Measurements from ENCODE around the gene NBEAL2.

NBEAL2 gene

DNA sequence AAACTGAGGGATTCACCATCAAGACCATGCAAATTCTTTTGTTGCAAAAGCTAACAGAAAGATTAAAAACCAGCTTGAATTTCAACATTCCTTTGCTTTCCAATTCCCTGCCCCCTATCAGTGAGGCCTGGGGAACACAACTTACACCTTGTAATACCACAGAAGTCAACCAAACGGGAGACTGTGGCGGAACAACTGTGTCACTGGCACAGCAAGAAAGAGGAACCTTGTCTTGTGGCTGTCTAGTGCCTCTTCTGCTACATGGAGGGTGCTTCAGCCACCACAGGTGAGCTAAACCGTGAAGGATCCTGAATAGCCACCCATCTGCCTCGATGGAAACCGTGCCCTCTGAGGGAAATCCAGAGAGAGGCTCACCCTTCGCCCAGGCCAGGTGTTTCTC is 14.3 kb upstream of the NBEAL2 start:
- DNase-seq, result no peak

DNA sequence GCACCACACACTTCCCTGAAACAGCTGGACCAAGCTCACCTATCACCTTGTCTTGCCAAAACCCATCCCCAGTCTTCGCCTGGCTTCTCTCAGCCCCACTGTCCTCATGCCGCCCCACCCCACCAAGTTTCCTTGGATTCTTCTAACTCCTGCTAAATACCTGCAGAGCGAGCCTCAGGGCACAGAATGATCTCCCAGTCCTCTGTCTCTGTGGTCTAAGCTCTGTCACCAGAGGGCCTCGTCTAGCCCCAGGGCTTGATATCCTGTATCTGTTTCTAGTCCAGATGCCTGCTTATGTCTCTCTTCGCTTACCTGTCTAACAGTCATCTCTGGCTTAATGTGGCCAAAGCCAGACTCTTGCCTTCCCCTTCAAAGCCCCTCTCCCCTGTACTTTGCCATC is 12.7 kb upstream of the NBEAL2 start:
- DNase-seq, result no peak

DNA sequence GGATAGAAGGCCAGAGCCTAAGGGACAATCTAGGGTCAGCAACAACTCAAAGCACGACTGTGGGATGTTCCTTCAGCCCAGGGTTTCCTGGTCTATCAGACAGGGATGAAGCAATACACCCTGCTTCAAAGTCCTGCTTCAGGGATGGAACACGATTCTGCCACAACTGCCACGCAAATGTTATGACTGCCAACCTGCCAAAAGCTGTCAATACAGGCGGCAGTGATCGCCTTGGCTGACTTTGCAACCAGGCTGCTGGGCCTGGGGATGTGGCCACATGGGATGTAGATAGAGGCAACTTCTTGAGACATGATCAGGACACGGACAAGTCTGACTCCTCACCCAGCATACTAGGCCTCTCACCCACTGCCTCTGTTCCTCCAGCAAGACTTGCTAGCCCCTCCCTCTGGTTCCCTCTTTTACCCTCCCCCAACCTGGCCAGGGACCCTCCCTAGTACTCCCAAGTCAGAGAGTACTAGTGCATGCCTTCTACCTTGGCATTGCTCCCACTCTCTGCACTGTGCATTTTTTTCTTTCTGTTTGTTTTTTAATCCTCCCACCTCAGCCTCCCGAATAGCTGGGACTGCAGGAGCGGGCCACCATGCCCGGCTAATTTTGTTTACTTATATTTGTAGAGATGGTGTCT is 10.6 kb upstream of the NBEAL2 start:
- no peak for DNase-seq

DNA sequence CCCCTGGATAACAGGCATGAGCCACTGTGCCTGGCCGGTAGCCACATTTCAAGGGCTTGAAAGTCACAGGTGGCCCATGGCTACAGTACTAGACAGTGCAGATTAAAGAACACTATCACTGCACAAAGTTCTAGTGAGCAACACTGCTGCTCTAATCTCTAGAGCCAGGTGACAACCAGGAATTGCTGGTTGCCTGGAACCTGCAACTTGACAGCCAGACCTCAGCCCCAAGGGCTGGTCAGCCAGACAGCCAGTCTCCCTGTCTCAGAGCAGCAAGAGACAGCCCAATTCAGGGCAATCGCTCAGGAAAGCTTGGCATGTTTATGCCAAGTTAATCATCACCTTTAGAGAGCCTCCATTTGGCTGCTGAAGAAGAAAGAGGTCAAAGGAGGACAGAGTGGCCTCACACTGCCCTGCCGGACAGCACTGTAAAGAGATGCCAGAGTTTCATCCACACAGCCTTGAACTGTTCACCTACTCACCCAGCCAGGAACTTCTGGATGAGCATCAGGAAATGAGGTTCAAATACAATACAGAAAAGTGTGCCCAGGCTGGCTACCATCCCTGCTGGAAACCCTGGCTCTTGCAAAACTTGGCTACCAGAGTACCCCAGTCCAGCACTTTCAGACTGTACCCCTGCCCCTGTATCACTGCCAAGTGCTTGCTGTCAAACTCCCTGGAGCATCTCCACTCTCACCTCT is 8.9 kb upstream of the NBEAL2 start:
- DNase-seq, result no peak

DNA sequence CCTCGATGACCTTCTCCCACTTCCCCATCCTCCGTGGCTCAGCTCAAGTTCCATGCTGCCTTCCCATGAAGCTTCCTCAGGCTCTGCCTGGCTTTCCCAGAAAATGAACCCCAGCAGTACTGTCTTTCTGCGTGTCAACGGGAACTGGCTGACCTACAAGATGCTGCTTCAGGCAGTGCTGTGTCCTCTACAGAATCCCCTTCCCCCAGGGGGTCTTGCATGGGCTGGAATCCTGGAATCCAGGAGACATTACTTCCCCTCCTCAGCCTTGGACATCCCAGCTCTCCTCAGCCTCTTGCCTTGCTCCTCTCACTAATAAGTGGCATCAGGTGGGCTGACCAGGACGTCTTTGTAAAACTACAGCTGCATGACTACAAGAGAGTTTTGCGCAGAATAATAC is 8.3 kb upstream of the NBEAL2 start:
- no peak for DNase-seq

DNA sequence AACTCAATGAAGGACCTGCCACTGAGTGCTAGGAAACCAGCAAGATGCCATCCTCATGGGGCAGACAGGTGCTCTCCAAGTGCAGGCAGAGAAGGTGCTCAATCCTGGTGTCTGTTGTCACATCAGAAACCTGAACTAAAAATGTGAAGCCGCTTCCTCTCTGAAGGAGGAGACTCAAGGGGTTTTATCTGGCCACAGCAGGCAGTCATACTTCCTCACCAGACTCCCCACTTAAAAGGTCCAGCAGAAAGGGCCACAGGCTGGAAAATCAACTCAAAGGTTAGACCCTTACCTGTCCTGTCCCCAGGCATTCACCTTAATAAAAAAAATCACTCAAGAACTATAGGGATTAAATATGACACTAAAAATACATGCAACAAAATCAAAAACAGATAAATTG is 7.7 kb upstream of the NBEAL2 start:
- DNase-seq, result no peak

DNA sequence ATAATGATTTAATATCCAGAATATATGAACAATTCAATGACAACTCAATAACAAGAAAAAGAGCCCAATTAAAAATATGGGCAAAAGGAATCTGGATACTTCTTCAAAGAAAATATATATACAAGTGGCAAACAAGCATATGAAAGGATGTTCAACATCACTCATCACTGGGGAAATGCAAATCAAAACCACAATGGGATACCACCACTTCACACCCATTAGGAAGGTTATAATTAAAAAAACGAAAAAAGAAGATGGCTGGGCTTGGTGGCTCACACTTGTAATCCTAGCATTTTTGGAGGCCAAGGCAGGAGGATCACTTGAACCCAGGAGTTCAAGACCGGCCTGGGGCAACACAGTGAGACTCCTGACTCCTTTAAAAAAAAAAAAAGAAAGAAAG is 7.1 kb upstream of the NBEAL2 start:
- DNase-seq, result no peak

DNA sequence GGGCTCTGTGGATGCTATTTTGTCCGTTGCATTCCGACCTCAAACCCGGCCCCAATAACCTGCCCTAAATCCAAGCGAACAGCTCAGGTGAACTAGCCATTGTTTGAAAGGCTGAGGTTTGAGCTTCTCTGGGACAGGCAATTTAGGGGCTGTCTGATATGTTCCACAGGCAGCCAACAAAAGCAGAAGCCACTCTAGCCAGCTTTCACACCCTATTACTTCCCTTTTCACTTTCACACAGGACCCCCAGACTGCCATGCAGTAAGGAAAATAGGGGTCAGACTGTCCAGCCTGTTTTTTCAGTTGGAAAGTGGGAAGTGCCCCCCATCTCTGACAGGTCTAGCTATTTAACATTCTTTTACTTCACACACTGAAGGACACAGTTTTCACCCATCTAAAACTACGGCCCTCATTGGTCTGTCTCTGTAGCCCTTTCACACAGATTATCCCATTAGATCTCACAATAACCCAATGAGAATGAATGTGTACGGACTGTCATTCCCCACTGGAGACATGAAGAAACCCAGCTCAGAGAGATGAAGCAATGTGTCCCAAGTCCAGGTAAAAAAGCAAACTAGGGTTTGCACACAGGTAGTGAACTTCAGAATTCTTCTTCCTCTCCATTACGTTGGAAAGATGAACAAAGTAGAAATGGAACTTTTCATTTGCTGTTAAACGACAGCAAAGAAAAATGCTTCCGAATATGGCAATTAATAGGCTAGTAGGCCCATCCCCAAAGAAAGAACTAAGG is 4.9 kb upstream of the NBEAL2 start:
- DNase-seq, result no peak

DNA sequence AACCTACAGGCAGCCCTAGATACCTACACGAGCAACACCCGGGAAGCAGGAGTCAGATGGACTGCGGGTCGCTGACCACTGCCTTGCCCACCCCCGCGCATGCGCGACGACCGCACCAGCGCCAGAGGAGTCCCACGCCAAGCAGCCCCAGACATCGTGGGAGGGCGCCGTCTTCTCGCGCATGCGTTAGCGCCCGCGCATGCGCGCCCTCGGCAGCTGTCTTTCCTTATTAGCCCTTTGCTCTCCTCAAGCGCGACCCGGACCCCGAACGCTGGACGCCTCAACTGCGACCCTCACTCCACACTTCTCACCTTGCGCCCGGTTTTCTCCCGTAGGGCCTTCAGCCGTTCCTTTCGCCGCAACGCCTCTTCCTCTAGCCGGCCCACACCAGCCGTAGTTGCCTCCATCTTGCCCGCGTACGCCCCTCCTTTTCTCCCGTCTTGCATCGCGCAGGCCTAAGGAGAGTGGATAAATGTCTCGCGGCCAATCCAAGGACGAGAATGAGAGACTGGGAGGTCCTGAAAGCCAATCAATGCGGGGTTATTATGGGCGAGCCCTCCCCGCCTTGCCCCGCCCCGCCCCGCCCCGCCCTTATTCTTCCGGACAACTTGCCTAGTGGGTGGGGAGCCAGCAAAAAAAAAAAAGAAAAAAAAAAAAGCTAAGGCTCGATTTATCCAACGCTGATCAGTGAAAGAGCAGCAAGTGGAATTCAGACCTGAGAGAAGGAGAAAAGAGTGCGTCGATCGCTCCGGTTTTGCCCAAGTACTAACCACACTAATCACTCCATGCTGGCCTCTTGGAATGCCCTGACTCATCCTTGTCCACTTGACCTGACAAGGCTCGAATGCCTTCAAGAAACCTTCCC is 2.9 kb upstream of the NBEAL2 start, which contains the start of gene CCDC12:
CCDC12 (minus strand) TSS at position 420 of the 865 bp plus-strand sequence; CDS start at position 407, 13 bp downstream.
- DNase-seq, result peak; percentile 99

DNA sequence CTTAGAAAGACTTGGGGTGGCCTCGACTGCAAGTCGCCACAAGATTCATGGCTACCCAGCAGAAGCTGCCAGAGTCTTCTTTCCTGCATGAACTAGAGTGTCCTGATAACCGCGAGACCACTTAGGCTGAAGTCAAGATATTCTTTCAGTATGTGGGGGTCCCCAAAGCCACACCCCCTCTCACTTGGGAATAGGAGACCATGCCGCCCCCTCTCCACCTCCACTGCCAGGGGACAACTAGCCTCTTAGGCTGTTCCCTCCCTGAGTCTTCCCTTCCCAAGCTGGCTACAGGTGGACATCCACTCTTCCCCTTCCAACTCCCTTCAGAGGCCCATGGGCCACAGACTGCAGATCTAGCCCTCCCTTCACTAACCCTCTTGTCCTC is 1.7 kb upstream of the NBEAL2 start:
- no peak for DNase-seq

DNA sequence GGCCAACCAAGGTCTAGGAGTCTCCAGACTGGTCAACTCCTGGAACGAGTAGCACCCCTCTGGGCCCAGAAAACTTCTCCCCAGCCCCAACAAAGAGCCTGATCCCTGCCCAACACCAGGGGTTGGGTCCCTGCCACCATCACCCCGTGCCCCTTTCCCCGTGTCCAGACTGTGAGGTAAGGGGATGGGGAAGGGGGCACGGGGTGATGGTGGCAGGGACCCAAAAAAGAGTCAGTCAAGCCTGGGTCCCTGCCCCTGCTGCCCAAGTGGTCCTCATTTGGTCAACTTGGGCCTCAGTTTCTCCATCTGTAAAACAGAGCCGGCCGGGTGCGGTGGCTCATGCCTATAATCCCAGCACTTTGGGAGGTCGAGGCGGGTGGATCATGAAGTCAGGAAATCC is 1.1 kb upstream of the NBEAL2 start:
- no peak for DNase-seq

DNA sequence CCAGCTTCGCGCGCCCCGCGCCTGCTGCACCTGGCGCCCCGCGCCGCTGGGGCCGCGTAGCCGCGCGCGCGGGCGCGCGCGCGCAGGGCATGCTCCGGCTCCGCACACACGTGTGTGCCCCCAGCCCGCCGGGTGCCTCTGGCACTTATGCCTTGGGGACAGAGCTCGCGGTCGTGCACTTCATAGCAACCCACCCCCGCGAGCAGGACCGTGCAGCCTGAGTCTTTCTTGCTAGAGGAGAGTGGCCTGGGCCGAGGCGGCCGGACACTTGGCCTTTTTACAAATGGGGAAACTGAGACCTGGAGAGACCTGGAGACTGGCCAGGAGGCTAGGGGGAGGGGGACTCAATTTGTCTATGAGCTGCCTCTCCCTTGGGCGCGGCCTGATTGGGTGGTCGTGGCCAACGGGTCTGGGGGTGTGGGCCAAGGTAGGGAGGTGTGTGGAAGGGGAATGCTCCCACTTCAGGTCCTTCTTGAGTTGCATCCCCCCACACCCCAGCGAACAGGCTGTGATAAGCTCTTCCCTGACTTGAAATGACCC is 562 bp downstream of the NBEAL2 start:
- peak; percentile 43 for DNase-seq

DNA sequence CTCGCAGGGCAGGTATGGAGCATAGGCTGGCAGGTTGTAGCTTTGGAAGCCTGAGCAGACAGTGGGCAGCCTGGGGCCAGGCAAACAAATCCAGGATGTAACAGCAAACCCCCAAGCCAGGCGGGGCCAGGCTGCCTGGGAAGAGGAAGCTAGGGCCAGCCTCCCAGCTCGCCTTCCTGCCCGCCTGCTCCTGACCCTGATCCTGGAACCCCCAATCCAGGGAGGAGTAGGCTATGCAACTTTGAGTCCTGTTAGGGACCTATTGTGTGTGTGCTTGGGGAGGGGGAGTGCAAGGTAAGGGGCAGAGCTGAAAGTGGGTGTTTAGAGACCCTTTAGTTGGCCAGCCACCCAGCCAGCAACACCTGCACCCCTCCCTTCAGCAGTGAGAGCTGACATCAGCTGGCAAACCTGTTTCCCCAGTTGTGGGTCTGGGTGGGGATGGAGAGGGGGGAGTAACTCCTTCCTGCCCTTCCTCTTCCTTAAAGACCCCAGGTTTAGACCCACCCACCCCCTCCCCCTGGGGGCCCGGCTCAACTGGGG is 2.5 kb downstream of the NBEAL2 start:
- DNase-seq, result peak; percentile 39

DNA sequence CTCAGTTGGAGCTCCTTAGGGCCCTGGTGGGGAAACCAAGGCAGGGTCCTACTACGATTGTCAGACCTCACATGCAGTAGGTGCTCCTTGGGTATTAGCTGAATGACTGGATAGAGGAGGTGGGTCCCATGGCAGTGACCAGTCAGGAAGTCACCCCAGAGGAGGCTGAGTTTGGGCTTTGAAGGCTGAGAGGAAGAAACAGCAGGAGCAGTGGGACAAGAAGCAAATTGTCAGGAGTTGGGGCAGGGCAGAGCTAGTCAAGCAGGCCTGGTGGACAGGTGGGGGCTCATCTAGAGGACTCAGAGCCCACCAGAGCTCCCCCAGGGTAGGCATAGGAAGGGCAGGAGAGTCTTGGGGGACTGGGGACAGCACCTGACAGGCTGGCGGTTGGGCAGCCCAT is 3.1 kb downstream of the NBEAL2 start:
- no peak for DNase-seq

DNA sequence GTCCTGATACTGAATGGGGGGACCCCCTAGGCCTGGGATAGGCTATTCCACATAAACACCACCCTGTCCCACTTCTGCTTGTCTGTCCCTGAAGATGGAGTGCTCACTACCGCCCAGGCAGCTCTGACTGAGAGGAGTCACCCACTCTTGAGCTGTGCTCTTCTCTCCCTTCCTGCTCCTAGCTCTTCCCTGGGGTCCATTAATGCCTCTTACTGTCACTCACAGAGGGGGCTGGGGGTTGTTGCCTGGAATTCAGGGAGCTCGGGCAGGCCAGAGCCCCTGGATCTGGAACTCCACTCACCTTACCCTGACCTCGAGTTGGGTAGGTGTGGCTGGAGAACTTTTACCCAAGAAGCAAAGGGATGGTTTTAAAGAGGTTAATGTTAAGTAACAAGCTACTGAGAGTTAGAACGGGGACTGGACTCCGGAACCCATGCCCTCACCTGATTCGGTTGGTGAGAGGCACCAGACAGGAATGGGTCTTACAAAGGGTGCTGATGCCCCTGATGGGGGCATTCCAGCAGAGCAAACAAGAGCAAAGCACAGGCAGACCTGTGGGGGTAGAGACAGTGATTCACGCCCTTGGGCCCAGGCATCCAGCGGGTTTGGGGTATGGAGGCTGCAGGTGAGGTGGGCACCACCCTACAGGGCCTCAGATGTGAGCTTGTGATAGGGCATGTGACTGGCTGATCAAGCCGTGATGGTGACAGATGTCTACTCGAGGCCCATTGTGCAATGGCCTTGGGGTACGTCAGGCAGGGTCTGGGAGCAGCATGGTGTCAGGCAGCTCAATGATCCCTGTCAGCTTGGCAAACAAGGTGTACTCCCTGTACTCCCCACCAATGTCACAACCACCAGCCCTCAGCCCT is 5.4 kb downstream of the NBEAL2 start:
- DNase-seq, result no peak

DNA sequence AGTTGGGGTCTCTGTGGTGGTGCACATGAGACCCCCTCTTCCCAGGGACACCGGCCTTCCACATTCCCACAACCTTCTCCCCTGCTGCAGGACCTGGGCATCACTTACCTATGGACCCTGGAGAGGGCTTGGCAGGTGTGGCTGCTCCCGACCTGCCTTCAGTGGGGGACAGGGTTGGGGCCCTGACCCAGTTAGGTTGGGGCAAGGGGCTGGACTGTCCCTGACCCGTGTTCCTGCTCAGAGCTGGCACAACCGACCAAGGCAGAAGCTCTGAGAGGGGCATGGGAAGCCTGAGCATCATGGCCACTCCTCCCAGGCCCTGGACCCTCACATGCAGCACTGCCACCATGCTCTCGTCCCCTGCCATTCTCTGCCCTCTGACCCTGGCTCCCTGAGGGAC is 6.1 kb downstream of the NBEAL2 start:
- DNase-seq, result no peak

DNA sequence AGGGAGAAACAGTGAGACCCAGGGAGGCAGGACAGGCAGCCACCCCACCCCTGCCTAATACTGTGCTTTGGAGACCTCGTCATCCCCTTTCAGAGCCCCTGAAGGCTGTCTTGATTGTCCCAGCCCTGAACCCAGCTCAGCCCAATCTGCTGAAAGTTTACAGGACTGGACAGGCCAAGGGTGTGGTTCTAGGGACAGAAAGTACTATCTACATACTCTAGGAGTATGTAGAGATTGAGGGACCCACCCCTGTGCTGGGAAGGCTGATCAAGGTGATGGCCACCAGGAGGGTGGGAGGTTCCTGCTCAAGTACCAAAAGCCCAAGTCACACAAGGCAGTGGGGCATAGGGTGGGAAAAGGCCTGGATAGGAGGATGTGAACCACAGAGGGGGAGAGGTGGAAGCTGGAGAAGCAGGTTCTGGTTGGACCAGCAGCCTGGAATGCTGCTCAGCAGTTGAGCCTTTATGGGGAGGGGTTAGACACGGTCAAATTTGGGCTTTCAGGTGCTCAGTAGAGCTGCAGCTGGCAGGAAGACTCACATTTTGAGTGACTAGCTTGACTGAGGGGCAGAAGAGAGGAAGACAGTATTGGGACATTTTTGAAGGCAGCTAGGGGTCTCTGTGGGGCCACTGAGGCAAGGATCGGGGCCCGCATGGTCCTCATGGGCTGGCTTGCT is 6.7 kb downstream of the NBEAL2 start:
- no peak for DNase-seq

DNA sequence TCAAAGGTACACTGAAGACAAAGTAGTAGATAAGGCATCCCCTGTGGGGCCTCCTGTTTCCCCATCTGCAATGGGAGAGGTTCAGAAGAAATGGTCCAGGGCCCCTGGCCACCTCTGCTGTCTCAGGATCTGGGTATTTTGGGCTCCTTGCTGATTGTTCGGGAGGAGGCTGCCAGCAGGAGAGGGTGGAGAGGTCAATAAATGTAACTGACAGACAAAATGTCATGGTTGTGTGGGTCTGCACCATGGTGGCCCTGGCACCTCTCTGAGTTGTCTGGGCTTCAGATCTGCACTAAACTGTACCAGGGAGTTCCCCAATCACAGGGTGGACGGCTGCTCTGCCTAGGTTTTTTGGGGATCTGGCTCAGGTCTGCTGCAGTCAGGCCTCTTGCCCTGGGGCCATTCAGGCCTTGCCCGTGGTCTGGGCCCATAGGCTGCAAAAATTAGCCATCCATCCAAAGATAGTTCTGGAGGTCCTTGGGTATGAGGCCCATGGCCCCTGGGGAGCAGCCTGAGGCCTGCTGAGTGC is 7.4 kb downstream of the NBEAL2 start:
- no peak for DNase-seq

DNA sequence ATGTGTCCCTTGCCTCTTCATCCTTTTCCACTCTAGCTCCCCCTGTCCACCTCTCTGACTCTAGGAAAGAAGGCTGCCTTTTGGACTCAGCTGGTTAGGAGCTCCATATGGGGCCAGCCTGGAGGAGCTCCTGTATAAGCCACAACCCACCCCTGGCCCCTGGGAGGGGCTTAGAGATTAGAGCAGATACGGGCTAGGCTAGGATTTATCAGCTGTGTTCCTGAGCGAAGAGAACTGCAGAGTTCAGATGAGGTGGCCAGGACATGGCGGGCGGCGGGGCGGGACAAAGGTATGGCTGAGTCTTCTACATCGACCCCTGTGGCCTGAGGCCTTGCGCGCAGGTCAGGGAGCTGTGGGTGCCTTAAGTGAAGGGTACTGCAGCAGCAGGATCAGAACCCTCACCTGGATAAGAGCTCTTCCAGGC is 7.9 kb downstream of the NBEAL2 start:
- DNase-seq, result no peak

DNA sequence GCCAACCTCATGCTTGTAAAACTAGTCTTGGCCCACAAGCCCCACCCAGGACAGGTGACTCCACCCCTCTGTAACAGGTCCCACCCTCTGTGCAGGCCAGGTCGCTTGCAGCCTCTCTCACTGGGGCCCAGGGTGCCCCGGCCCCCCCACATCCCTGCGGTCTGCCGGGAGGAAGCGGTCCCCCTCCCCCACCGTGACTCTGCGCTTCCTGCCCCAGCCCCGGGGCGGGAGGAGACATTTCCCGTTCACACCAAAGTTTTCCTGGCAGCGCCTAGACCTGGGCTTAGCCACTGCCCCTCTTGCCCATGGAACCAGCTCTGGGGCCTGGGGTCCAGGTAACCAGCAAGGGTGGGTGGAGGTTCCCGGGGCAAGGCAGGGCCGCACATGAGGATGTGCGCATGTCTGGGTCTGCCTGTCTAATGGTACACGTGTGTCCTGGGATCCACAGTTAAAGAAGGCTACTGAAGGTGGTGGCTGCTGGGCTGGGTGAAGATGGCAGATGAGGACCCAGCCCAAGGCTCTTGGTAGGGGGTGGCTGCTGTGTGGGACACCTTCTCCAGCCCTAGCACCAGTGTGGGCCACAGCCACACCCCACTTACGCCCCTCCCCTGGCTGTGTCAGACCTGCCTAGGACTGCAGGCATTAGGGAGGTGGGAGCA is 8.4 kb downstream of the NBEAL2 start:
- no peak for DNase-seq
